A673 (cell line): Measurements from ENCODE around the gene DDX39A.

Experiments
- EZH2 ChIP-seq: fragments of 200-600 bp; sonication (generic); IDR thresholded peaks from 2 replicates; pipeline ENCODE4 v1.6.1; 2017; ENCODE audit warnings: borderline replicate concordance, low read depth, mild to moderate bottlenecking, mixed read lengths, antibody characterized with exemption, low read length; ENCODE audit not compliant: poor library complexity, severe bottlenecking
- TF ChIP-seq, protein P1 (sequence below): fragments of 300-800, 200-600 bp; sonication (generic); conservative IDR thresholded peaks from 2 replicates; pipeline ENCODE4 v1.5.1; 2017; ENCODE audit warnings: low read depth, mild to moderate bottlenecking, antibody characterized with exemption, low read length, moderate library complexity, mixed read lengths

GRCh38 chr19:14450168-14450874 is 31.2 kb upstream of the DDX39A start:
- TF ChIP-seq, protein P1, sequence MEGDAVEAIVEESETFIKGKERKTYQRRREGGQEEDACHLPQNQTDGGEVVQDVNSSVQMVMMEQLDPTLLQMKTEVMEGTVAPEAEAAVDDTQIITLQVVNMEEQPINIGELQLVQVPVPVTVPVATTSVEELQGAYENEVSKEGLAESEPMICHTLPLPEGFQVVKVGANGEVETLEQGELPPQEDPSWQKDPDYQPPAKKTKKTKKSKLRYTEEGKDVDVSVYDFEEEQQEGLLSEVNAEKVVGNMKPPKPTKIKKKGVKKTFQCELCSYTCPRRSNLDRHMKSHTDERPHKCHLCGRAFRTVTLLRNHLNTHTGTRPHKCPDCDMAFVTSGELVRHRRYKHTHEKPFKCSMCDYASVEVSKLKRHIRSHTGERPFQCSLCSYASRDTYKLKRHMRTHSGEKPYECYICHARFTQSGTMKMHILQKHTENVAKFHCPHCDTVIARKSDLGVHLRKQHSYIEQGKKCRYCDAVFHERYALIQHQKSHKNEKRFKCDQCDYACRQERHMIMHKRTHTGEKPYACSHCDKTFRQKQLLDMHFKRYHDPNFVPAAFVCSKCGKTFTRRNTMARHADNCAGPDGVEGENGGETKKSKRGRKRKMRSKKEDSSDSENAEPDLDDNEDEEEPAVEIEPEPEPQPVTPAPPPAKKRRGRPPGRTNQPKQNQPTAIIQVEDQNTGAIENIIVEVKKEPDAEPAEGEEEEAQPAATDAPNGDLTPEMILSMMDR: no peak
- no peak for TF ChIP-seq EZH2
